HepG2 (cell line): ENCODE results near the gene RNGTT. TPM values are rescaled to one million over a fixed set of nuclear protein-coding genes. Genes with fewer than 3 reads are reported as not detected.

ENCODE experiments used
- ATAC-seq: fragments of 200-7000 bp; cut with Tn5 transposase; 3 replicates; pipeline ENCODE4 v1.9.1; 2020; ENCODE audit warnings: mild to moderate bottlenecking, moderate library complexity
- BruUV-seq: library from RNA; stranded (reverse); fragments of 400-500 nt; replicated peaks from 2 replicates; lab custom pipeline; 2021; lab: Mats Ljungman, UMichigan
- CTCF ChIA-PET: fragments of 300-600 bp; formaldehyde crosslinking; extraction: SDS; loops from one replicate; lab custom pipeline; 2021; ENCODE audit warnings: low total read pairs, inconsistent platforms, low intra/inter-chr PET ratio; lab: Yijun Ruan, JAX
- POLR2A ChIA-PET: fragments of 350-600 bp; sonication (Branson Sonifier 250); formaldehyde crosslinking; loops from one replicate; lab custom pipeline; 2020; ENCODE audit warnings: antibody characterized with exemption, inconsistent platforms; lab: Yijun Ruan, JAX
- DNase-seq: peaks from one replicate; pipeline ENCODE4 v3.0.0-alpha.2; 2015; ENCODE audit warnings: low spot score
- FAIRE-seq: peaks from 3 replicates; lab custom pipeline; 2011; peaks lifted over from hg19 to GRCh38; lab: Jason Lieb, UNC
- H2AFZ ChIP-seq: one replicate; pipeline ENCODE4 v1.6.1; 2011; ENCODE audit warnings: low read length, inconsistent platforms
- H3K27ac ChIP-seq: fragments of 300-600 bp; 3 replicates; pipeline ENCODE4 v1.8.0; 2011; ENCODE audit warnings: mixed run types, mild to moderate bottlenecking, mixed read lengths, low read length, inconsistent platforms; ENCODE audit not compliant: insufficient read depth; ENCODE audit errors: extremely low read length
- H3K27me3 ChIP-seq, 2 experiments: fragments of 200-600 bp in 1 of 2; 2 replicates in 1 of 2; 3 replicates in 1 of 2; pipeline versions ENCODE4 v1.6.0 to v1.8.0; 2011; ENCODE audit warnings: low read length in 2 of 2, mild to moderate bottlenecking in 2 of 2, moderate library complexity in 2 of 2, inconsistent platforms in 1 of 2; ENCODE audit not compliant: insufficient read depth in 2 of 2, control insufficient read depth in 1 of 2
- H3K36me3 ChIP-seq, 2 experiments: fragments of 200-600 bp in 1 of 2; replicated peaks in 1 of 2; 2 replicates in 1 of 2; 3 replicates in 1 of 2; pipeline versions ENCODE4 v1.5.1 to v1.8.0; 2011; ENCODE audit warnings: low read length in 2 of 2, inconsistent platforms in 1 of 2; ENCODE audit not compliant: insufficient read depth in 2 of 2, control insufficient read depth in 1 of 2
- H3K4me1 ChIP-seq: 2 replicates; pipeline ENCODE4 v1.5.1; 2012; ENCODE audit warnings: low read length, inconsistent platforms; ENCODE audit not compliant: insufficient read depth
- H3K4me2 ChIP-seq: 2 replicates; pipeline ENCODE4 v1.6.0; 2011; ENCODE audit warnings: low read depth, low read length, inconsistent platforms
- H3K4me3 ChIP-seq, 3 experiments: fragments of 200-600 bp in 1 of 3; sonication (generic), shearing (Covaris generic) in 1 of 3; replicated peaks in 1 of 3; 2 replicates each; pipeline ENCODE4 v1.5.1; 2011 to 2016; ENCODE audit warnings: low read length in 3 of 3, inconsistent platforms in 2 of 3, low read depth in 2 of 3, mild to moderate bottlenecking in 2 of 3, control low read depth in 1 of 3, mixed read lengths in 1 of 3; ENCODE audit not compliant: insufficient read depth in 1 of 3
- H3K79me2 ChIP-seq: one replicate; pipeline ENCODE4 v1.6.1; 2011; ENCODE audit warnings: low read length, inconsistent platforms; ENCODE audit not compliant: insufficient read depth
- H3K9ac ChIP-seq: 2 replicates; pipeline ENCODE4 v1.6.0; 2011; ENCODE audit warnings: mild to moderate bottlenecking, low read depth, low read length, inconsistent platforms; ENCODE audit not compliant: insufficient read depth
- H3K9me3 ChIP-seq: 2 replicates; pipeline ENCODE4 v1.5.1; 2012; ENCODE audit warnings: mild to moderate bottlenecking, low read length
- H4K20me1 ChIP-seq: 2 replicates; pipeline ENCODE4 v1.6.0; 2011; ENCODE audit warnings: inconsistent platforms, mild to moderate bottlenecking, low read length, moderate library complexity; ENCODE audit not compliant: insufficient read depth
- ARNT ChIP-seq: fragments of 450-650 bp; IDR thresholded peaks from 2 replicates; pipeline ENCODE4 v1.6.1; 2017
- ASH2L ChIP-seq: fragments of 300-600, 200-600 bp; sonication (generic); IDR thresholded peaks from 2 replicates; pipeline ENCODE4 v1.7.0; 2017; ENCODE audit warnings: low read depth, mild to moderate bottlenecking, moderate library complexity, mixed read lengths, low read length; ENCODE audit not compliant: insufficient read length
- BHLHE40 ChIP-seq: IDR thresholded peaks from 2 replicates; pipeline ENCODE4 v1.6.1; 2011; ENCODE audit warnings: low read length, improper control_type of control experiment
- CREM ChIP-seq, 2 experiments: sonication (generic) in 1 of 2; formaldehyde crosslinking in 1 of 2; IDR thresholded peaks; 2 replicates each; pipeline versions ENCODE4 v1.4.0 to v1.6.1; 2016 to 2020; ENCODE audit warnings: antibody characterized with exemption in 1 of 2, mild to moderate bottlenecking in 1 of 2, missing genetic modification reagents in 1 of 2
- HMGA1 ChIP-seq: sonication (generic); formaldehyde crosslinking; conservative IDR thresholded peaks from 2 replicates; pipeline ENCODE4 v1.4.0; 2020; ENCODE audit warnings: missing genetic modification reagents
- POLR2AphosphoS5 ChIP-seq: IDR thresholded peaks from 2 replicates; pipeline ENCODE4 v1.6.1; 2012; ENCODE audit warnings: low read depth, low read length
- SIN3A ChIP-seq: IDR thresholded peaks from 2 replicates; pipeline ENCODE4 v1.6.1; 2011; ENCODE audit warnings: low read depth, mild to moderate bottlenecking, control low read depth, low read length, borderline replicate concordance
- SMAD3 ChIP-seq: sonication (generic); formaldehyde crosslinking; IDR thresholded peaks from 2 replicates; pipeline ENCODE4 v1.4.0; 2020; ENCODE audit warnings: missing genetic modification reagents
- STAG1 ChIP-seq: sonication (generic); formaldehyde crosslinking; IDR thresholded peaks from 2 replicates; pipeline ENCODE4 v1.4.0; 2020; ENCODE audit warnings: missing genetic modification reagents
- TEAD3 ChIP-seq: optimal IDR thresholded peaks from 2 replicates; pipeline ENCODE3; 2016; ENCODE audit warnings: borderline replicate concordance
- ZNF260 ChIP-seq: sonication (generic); formaldehyde crosslinking; IDR thresholded peaks from 2 replicates; pipeline ENCODE4 v1.4.0; 2020; ENCODE audit warnings: missing genetic modification reagents, low read depth, mild to moderate bottlenecking, borderline replicate concordance
- ZNF672 ChIP-seq: sonication (generic); formaldehyde crosslinking; IDR thresholded peaks from 2 replicates; pipeline ENCODE4 v1.8.1; 2022; ENCODE audit warnings: missing genetic modification reagents
- ZNF709 ChIP-seq: sonication (generic); formaldehyde crosslinking; IDR thresholded peaks from 2 replicates; pipeline ENCODE4 v1.5.0; 2020; ENCODE audit warnings: mild to moderate bottlenecking, missing genetic modification reagents
- WGBS: methylation state at CpG from one replicate; pipeline ENCODE4 v1.1.6; 2017; ENCODE audit warnings: low lambda C conversion rate; 5-methylcytosine and 5-hydroxymethylcytosine counted together
- in situ Hi-C: cut with HindIII; loops from 2 replicates; pipeline ENCODE4 v1.10.0; 2017; ENCODE audit warnings: low pct_unique_long_range_greater_than_20kb; ENCODE audit not compliant: extremely low pct_ligation_motif_present
- intact Hi-C: fragments of 100-400 bp; cut with micrococcal nuclease; formaldehyde crosslinking; loops from one replicate; pipeline ENCODE4 v1.10.0; 2022; ENCODE audit not compliant: unreplicated experiment
- polyA plus RNA-seq, 8 experiments: library from polyadenylated mRNA; depleted of rRNA in 3 of 8; stranded (reverse) in 7 of 8; unstranded in 1 of 8; fragments of >200 nt; fragmentation: Illumina TruSeq in 4 of 8; extraction: Trizol in 4 of 8; gene quantifications; 2 replicates each; pipeline versions ENCODE4 v1.2.1 to v1.2.3, GENCODE V29; 2011 to 2016; ENCODE audit warnings: low read depth in 4 of 8, missing spikeins in 1 of 8, mixed read lengths in 1 of 8; ENCODE audit not compliant: insufficient read depth in 1 of 8
- total RNA-seq, 5 experiments: library from RNA; depleted of rRNA; stranded (reverse); fragments of >200 nt; fragmentation: Illumina TruSeq; extraction: Trizol; gene quantifications; 2 replicates each; pipeline ENCODE4 v1.2.3, GENCODE V29; 2016; ENCODE audit warnings: low read depth in 1 of 5
- TF ChIP-seq, protein P1 (sequence below): sonication (generic); formaldehyde crosslinking; IDR thresholded peaks from 2 replicates; pipeline ENCODE4 v1.5.1; 2020; ENCODE audit warnings: mild to moderate bottlenecking, missing genetic modification reagents, moderate library complexity
- TF ChIP-seq, protein P2 (sequence below): sonication (generic); formaldehyde crosslinking; IDR thresholded peaks from 2 replicates; pipeline ENCODE4 v1.4.0; 2020; ENCODE audit warnings: missing genetic modification reagents, low read depth, mild to moderate bottlenecking, borderline replicate concordance

RNGTT gene
- total and polyA plus RNA-seq, 2 of the 13 experiments (the other 11 are each of a cell fraction or from before 2014, with no cell fraction given): 6.0 to 22.6 TPM

GRCh38 chr6:88748141-88748540 lies 215.3 kb downstream of the RNGTT start:
- Histone ChIP-seq H3K4me1 (no peaks in the 10 kb centered on the region), H3K36me3 (no peaks in the 10 kb centered on the region; a peak in 2 of 5 replicates), H3K27me3 (no peaks in the 10 kb centered on the region), H3K79me2 (no peaks in the 10 kb centered on the region), H3K9me3 (no peaks in the 10 kb centered on the region), H3K4me2 (no peak overlapping the region), H3K4me3 (no peak overlapping the region), H2AFZ (no peak overlapping the region), H4K20me1 (no peaks in the 10 kb centered on the region), H3K9ac (no peak overlapping the region), H3K27ac (no peak overlapping the region)
- in situ Hi-C loops (no loop called here), intact Hi-C loops (no loop called here)
- ChIA-PET CTCF (no interaction called here), POLR2A (no interaction called here)
- 96% methylated on average over 2 of the region's 2 CpGs for whole genome bisulfite sequencing
- DNase-seq: no peak
- no peak for ATAC-seq
- FAIRE-seq: no peak
- TF ChIP-seq STAG1 (no peak), ZNF672 (CRISPR knock-in tag) (no peak), SMAD3 (CRISPR knock-in tag) (no peak), CREM (IDR thresholded peaks at IDR 0.05) (no peak), CREM (CRISPR knock-in tag; IDR thresholded peaks at IDR 0.05) (no peak), BHLHE40 (no peak), ARNT (no peak), POLR2AphosphoS5 (no peak), ZNF709 (CRISPR knock-in tag) (no peak), SIN3A (no peak), HMGA1 (CRISPR knock-in tag) (no peak), ASH2L (no peak), TEAD3 (CRISPR knock-in tag) (no peak), ZNF260 (CRISPR knock-in tag) (no peak)
- TF ChIP-seq, protein P1, sequence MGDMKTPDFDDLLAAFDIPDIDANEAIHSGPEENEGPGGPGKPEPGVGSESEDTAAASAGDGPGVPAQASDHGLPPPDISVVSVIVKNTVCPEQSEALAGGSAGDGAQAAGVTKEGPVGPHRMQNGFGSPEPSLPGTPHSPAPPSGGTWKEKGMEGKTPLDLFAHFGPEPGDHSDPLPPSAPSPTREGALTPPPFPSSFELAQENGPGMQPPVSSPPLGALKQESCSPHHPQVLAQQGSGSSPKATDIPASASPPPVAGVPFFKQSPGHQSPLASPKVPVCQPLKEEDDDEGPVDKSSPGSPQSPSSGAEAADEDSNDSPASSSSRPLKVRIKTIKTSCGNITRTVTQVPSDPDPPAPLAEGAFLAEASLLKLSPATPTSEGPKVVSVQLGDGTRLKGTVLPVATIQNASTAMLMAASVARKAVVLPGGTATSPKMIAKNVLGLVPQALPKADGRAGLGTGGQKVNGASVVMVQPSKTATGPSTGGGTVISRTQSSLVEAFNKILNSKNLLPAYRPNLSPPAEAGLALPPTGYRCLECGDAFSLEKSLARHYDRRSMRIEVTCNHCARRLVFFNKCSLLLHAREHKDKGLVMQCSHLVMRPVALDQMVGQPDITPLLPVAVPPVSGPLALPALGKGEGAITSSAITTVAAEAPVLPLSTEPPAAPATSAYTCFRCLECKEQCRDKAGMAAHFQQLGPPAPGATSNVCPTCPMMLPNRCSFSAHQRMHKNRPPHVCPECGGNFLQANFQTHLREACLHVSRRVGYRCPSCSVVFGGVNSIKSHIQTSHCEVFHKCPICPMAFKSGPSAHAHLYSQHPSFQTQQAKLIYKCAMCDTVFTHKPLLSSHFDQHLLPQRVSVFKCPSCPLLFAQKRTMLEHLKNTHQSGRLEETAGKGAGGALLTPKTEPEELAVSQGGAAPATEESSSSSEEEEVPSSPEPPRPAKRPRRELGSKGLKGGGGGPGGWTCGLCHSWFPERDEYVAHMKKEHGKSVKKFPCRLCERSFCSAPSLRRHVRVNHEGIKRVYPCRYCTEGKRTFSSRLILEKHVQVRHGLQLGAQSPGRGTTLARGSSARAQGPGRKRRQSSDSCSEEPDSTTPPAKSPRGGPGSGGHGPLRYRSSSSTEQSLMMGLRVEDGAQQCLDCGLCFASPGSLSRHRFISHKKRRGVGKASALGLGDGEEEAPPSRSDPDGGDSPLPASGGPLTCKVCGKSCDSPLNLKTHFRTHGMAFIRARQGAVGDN (CRISPR knock-in tag): no peak
- TF ChIP-seq, protein P2, sequence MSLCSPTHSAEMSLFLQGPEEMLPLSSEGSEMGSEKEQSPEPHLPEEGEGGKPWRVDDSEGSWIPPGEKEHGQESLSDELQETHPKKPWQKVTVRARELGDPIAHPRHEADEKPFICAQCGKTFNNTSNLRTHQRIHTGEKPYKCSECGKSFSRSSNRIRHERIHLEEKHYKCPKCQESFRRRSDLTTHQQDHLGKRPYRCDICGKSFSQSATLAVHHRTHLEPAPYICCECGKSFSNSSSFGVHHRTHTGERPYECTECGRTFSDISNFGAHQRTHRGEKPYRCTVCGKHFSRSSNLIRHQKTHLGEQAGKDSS (CRISPR knock-in tag): no peak
- no TSS peak for BruUV-seq
